Measurements from ENCODE around the gene TMEM179. TPM values are rescaled to one million over a fixed set of nuclear protein-coding genes. Genes with fewer than 3 reads are reported as not detected.

Gene TMEM179
- total RNA-seq, 4 donors from 2014 or later, result 2.3 TPM; not detected in 3

DNA sequence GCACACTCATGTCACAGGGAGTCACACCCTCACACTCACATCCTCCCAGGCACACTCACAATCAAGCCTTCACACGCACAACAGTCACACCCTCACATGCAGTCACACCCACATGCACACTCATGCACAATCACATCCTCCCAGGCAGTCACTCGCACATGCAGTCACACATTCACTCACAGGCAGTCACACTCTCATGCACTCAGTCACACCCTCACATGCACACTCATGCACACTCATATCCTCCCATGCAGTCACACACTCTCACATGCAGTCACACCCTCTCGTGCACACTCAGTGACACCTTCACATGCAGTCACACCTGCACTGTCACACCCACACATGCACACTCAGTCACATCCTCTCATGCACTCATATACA lies 12.3 kb downstream of the TMEM179 start:
- DNase-seq, result no peak
- TF ChIP-seq, protein P1, sequence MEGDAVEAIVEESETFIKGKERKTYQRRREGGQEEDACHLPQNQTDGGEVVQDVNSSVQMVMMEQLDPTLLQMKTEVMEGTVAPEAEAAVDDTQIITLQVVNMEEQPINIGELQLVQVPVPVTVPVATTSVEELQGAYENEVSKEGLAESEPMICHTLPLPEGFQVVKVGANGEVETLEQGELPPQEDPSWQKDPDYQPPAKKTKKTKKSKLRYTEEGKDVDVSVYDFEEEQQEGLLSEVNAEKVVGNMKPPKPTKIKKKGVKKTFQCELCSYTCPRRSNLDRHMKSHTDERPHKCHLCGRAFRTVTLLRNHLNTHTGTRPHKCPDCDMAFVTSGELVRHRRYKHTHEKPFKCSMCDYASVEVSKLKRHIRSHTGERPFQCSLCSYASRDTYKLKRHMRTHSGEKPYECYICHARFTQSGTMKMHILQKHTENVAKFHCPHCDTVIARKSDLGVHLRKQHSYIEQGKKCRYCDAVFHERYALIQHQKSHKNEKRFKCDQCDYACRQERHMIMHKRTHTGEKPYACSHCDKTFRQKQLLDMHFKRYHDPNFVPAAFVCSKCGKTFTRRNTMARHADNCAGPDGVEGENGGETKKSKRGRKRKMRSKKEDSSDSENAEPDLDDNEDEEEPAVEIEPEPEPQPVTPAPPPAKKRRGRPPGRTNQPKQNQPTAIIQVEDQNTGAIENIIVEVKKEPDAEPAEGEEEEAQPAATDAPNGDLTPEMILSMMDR (IDR thresholded peaks at IDR 0.05), result no peak
- no peak for TF ChIP-seq POLR2A (IDR thresholded peaks at IDR 0.05)
- Histone ChIP-seq H3K27ac (no peak overlapping the region), H3K9me3 (no peaks in the 10 kb centered on the region), H3K36me3 (no peaks in the 10 kb centered on the region), H3K4me3 (no peak overlapping the region), H3K27me3 (no peaks in the 10 kb centered on the region), H3K4me1 (no peaks in the 10 kb centered on the region)
- intact Hi-C loops (cut with DNase I; ENCODE audit: low total_unique reads), result no loop called here

DNA sequence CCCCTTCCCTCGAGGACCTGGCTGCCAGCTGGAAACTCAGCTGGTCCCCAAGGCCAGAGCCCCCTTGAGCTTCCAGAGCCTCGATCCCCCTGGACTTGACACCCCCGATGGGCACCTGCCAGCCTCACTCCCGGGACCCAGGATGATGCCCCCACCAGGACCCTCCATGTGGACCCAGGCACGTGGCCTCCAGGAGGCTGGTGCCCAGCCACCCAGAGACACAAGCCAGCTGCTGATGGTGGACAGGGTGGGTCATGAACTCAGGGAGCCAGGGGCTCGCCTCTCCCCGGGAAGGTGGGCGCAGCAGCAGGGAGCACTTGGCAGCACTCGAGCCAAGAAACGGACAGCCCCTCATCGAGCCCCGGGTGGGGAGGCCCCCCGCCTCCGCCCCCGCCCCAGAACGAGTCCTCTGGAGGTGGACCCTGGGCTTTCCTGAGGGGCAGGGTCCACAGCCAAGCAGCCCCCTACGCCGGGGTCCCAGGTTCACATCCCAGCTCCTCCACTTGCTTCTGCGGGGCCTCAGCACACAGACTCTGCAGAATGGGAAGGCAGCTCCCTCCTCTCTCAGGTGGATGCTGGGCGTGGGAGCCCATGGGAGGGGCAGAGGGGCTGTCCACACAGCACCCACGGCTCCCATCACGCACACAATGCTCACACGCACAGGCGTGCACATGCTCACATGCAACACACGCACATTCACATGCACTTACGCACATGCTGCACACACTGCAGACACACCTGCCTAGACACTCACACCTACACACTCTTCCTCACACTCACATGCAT lies 12.9 kb downstream of the TMEM179 start:
- DNase-seq, result no peak
- Histone ChIP-seq H3K27me3 (no peaks in the 10 kb centered on the region), H3K4me1 (no peaks in the 10 kb centered on the region), H3K36me3 (no peaks in the 10 kb centered on the region), H3K9me3 (no peaks in the 10 kb centered on the region), H3K27ac (no peak overlapping the region), H3K4me3 (no peak overlapping the region)
- intact Hi-C loops (cut with DNase I; ENCODE audit: low total_unique reads), result no loop called here
- TF ChIP-seq, protein P1 (IDR thresholded peaks at IDR 0.05), result no peak
- TF ChIP-seq POLR2A (IDR thresholded peaks at IDR 0.05), result no peak

DNA sequence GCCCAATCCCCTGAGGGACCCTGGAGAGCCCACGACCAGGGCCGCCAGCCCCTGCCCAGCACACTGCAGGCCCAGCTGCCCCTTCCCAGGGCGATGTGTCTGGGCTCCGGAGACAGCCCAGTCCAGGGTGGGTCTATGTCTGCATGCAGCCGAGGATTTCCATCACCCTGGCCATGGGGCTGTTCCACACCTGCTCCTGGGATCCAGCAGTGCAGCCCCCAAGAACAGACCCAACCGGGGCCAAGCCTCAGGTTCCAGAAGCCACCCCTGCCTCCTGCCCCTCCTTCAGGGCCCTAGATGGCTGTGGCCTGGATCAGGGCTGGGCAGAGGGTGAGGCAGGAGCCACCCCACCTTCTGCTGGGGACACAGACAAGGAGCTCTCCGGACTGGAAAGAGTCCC lies 13.5 kb downstream of the TMEM179 start:
- intact Hi-C loops (cut with DNase I; ENCODE audit: low total_unique reads), result no loop called here
- Histone ChIP-seq H3K4me3 (no peak overlapping the region), H3K9me3 (no peaks in the 10 kb centered on the region), H3K4me1 (no peaks in the 10 kb centered on the region), H3K27me3 (no peaks in the 10 kb centered on the region), H3K36me3 (no peaks in the 10 kb centered on the region), H3K27ac (no peak overlapping the region)
- no peak for DNase-seq
- TF ChIP-seq POLR2A (IDR thresholded peaks at IDR 0.05), result no peak
- TF ChIP-seq, protein P1 (IDR thresholded peaks at IDR 0.05), result no peak

DNA sequence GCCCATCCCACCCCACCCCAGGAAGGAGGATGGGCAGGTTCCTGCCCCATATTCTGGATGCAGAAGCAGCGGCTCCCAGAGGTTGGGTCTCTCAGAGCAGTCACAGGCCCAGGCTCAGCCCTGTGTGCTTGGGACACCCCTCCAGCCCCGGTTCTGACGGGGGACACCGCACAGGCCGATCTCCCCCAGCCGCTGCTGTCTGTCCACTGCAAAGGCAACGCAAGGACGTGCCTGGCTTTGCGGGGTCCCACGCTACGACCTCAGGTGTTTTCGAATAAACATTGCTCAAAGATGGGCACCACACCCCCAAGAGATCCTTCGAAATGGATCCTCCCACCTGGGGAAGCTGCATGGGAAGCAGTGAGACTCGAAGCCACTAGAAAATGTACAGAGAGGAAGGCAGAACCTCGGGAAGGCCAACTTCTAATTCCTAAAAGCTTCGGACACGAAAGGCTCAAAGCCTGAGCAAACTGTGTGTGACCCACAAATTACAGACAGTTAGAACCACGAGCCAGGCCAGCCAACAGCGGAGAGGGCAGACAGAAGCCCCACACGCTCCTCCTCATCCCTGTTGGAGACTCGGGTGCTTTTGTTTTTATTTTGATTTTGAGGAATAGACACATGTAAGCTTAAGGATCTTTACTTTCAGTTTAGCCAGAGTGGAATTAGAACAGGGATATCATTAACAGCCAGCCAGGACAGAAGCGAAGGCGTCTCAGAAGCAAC lies 14.2 kb downstream of the TMEM179 start:
- Histone ChIP-seq H3K36me3 (no peaks in the 10 kb centered on the region), H3K4me3 (no peak overlapping the region), H3K27ac (no peak overlapping the region), H3K27me3 (no peaks in the 10 kb centered on the region), H3K4me1 (no peaks in the 10 kb centered on the region), H3K9me3 (no peaks in the 10 kb centered on the region)
- DNase-seq, result no peak
- TF ChIP-seq POLR2A (IDR thresholded peaks at IDR 0.05), result no peak
- TF ChIP-seq, protein P1 (IDR thresholded peaks at IDR 0.05), result no peak
- intact Hi-C loops (cut with DNase I; ENCODE audit: low total_unique reads), result no loop called here

All from uterus (tissue), 4 donors.